Fibroblast of lung (primary cell): ENCODE data around the gene LMF1. TPM values are rescaled to one million over a fixed set of nuclear protein-coding genes. Genes with fewer than 3 reads are reported as not detected.

Experiments used
- DNase-seq, 2 donors: peaks; one replicate each; pipeline versions ENCODE4 v3.0.0 to v3.0.0-alpha.2; 2010; ENCODE audit warnings: low read depth in 2 of 2
- H2AFZ ChIP-seq: 2 replicates; pipeline ENCODE4 v1.5.1; 2012; ENCODE audit warnings: low read length, control low read depth, inconsistent platforms
- H3K27ac ChIP-seq: 2 replicates; pipeline ENCODE4 v1.5.1; 2011; ENCODE audit warnings: low read length, control low read depth; ENCODE audit not compliant: insufficient read depth
- H3K27me3 ChIP-seq: 2 replicates; pipeline ENCODE4 v1.5.1; 2011; ENCODE audit warnings: mild to moderate bottlenecking, low read length; ENCODE audit not compliant: control insufficient read depth, insufficient read depth
- H3K36me3 ChIP-seq: 2 replicates; pipeline ENCODE4 v1.5.1; 2011; ENCODE audit warnings: low read length; ENCODE audit not compliant: control insufficient read depth, insufficient read depth
- H3K4me1 ChIP-seq: 2 replicates; pipeline ENCODE4 v1.5.1; 2011; ENCODE audit warnings: low read length; ENCODE audit not compliant: control insufficient read depth, insufficient read depth; ENCODE audit errors: extremely low read depth
- H3K4me2 ChIP-seq: 2 replicates; pipeline ENCODE4 v1.5.1; 2011; ENCODE audit warnings: low read length, control low read depth; ENCODE audit not compliant: insufficient read depth; ENCODE audit errors: extremely low read depth
- H3K4me3 ChIP-seq, 4 experiments: fragments of 200-600 bp in 1 of 4; sonication (generic) in 1 of 4; replicated peaks in 1 of 4; 2 replicates each; pipeline ENCODE4 v1.5.1; 2011 to 2016; ENCODE audit warnings: low read length in 4 of 4, low read depth in 3 of 4, mild to moderate bottlenecking in 3 of 4, control low read depth in 2 of 4, inconsistent platforms in 1 of 4, mixed read lengths in 1 of 4; ENCODE audit not compliant: insufficient read depth in 1 of 4; ENCODE audit errors: control extremely low read depth in 1 of 4
- H3K79me2 ChIP-seq: 2 replicates; pipeline ENCODE4 v1.5.1; 2012; ENCODE audit warnings: mild to moderate bottlenecking, low read length, inconsistent platforms; ENCODE audit not compliant: control insufficient read depth, insufficient read depth
- H3K9ac ChIP-seq: 2 replicates; pipeline ENCODE4 v1.5.1; 2011; ENCODE audit warnings: mild to moderate bottlenecking, low read length, control low read depth; ENCODE audit not compliant: insufficient read depth
- H3K9me3 ChIP-seq: 2 replicates; pipeline ENCODE4 v1.5.1; 2012; ENCODE audit warnings: low read depth, low read length; ENCODE audit not compliant: control insufficient read depth, insufficient read depth
- H4K20me1 ChIP-seq: 2 replicates; pipeline ENCODE4 v1.5.1; 2011; ENCODE audit warnings: low read length; ENCODE audit not compliant: control insufficient read depth, insufficient read depth; ENCODE audit errors: extremely low read depth
- EZH2 ChIP-seq: IDR thresholded peaks from 2 replicates; pipeline ENCODE4 v1.5.1; 2012; ENCODE audit warnings: low read length, control low read depth, mild to moderate bottlenecking; ENCODE audit errors: missing control alignments
- polyA plus RNA-seq, 2 donors: library from polyadenylated mRNA; depleted of rRNA in 1 of 2; stranded (reverse) in 1 of 2; unstranded in 1 of 2; fragments of >200 nt; gene quantifications; 2 replicates each; pipeline ENCODE4 v1.2.1, GENCODE V29; 2011 to 2012; ENCODE audit warnings: missing spikeins in 1 of 2
- total RNA-seq: library from RNA; depleted of rRNA; stranded (reverse); fragments of >200 nt; gene quantifications from 2 replicates; pipeline ENCODE4 v1.2.1, GENCODE V29; 2014
- TF ChIP-seq, protein P1 (sequence below), 2 donors: IDR thresholded peaks in 1 of 2; conservative IDR thresholded peaks in 1 of 2; 1 replicate in 1 of 2; 2 replicates in 1 of 2; pipeline ENCODE4 v1.5.1; 2011 to 2012; ENCODE audit warnings: low read length in 2 of 2, control low read depth in 1 of 2, inconsistent platforms in 1 of 2, low read depth in 1 of 2, mild to moderate bottlenecking in 1 of 2

The LMF1 gene
- total and polyA plus RNA-seq, 2 donors (not counting 1 experiment from before 2014, with no cell fraction given) = 12.3 to 12.6 TPM

DNA sequence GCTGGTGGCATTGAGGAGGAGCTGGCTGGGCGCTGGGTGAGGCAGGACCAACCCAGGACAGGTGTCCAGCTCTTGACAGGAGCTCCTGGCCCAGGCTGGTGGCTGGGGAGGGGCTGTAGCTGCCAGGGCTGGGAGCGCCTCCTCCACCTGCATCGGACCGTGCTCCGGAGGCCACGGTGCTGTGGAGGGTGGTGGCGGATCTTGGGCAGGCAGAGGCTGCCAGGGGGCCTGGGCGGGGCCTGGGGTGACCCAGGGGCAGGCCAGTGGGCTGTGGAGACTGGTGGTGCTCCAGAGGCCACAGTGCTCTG is 42.8 kb upstream of the LMF1 start:
- Histone ChIP-seq H3K9ac (no peak overlapping the region), H3K79me2 (no peaks in the 10 kb centered on the region), H4K20me1 (no peaks in the 10 kb centered on the region), H3K4me1 (no peaks in the 10 kb centered on the region), H3K4me3 (no peak overlapping the region), H3K27ac (no peak overlapping the region), H3K27me3 (no peaks in the 10 kb centered on the region), H3K4me2 (no peak overlapping the region), H3K9me3 (no peaks in the 10 kb centered on the region), H3K36me3 (no peaks in the 10 kb centered on the region), H2AFZ (no peak overlapping the region)
- DNase-seq = no peak
- TF ChIP-seq, protein P1, sequence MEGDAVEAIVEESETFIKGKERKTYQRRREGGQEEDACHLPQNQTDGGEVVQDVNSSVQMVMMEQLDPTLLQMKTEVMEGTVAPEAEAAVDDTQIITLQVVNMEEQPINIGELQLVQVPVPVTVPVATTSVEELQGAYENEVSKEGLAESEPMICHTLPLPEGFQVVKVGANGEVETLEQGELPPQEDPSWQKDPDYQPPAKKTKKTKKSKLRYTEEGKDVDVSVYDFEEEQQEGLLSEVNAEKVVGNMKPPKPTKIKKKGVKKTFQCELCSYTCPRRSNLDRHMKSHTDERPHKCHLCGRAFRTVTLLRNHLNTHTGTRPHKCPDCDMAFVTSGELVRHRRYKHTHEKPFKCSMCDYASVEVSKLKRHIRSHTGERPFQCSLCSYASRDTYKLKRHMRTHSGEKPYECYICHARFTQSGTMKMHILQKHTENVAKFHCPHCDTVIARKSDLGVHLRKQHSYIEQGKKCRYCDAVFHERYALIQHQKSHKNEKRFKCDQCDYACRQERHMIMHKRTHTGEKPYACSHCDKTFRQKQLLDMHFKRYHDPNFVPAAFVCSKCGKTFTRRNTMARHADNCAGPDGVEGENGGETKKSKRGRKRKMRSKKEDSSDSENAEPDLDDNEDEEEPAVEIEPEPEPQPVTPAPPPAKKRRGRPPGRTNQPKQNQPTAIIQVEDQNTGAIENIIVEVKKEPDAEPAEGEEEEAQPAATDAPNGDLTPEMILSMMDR (conservative IDR thresholded peaks at IDR 0.05 in 1 of 2, IDR thresholded peaks at IDR 0.05 in 1 of 2; ENCODE audit: low read depth in 1 of 2, low read length in 2 of 2) = no peak
- TF ChIP-seq EZH2 = no peak

DNA sequence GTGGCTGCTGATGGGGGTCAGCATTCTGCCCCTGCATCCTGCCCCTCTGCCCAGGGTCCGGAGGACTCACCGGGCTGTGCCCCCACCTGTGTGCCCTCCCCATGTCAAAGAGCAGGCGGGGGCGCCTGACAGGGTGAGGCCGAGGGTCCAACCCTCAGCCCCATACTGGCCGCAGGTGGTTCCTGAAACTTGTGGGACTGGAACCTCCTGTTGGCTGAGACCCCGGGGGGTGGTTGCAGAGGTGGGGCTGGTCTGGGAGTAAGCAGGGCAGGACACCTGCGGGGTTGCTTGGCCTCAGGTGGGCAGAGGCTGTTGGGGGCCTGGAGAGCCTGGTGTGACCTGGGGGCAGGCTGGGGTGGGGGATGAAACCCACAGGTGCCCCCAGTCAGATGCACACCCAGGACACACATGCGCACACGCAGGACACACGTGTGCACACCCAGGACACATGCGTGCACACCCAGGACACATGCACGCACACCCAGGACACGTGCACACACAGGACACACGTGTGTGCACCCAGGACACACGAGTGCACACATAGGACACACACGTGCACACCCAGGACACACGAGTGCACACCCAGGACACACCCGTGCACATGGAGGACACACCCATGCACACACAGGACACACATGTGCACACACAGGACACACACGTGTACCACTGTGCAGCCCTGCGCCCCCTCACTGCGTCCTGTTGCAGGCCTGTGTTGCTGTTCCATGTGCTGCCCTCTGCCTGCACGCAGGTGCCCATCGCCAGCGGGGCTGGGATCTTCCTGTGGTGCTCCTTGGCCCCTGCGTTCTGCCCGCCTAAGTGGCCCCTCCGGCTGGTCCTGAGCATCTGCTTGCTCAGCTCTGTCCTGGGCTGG is 42.2 kb upstream of the LMF1 start:
- H3K36me3 ChIP-seq = no peaks in the 10 kb centered on the region
- H3K27ac ChIP-seq = no peak overlapping the region
- H3K79me2 ChIP-seq = no peaks in the 10 kb centered on the region
- H3K4me3 ChIP-seq = no peak overlapping the region
- H2AFZ ChIP-seq = no peak overlapping the region
- H3K27me3 ChIP-seq = no peaks in the 10 kb centered on the region
- DNase-seq = no peak
- no peaks in the 10 kb centered on the region for H3K4me1 ChIP-seq
- TF ChIP-seq, protein P1 (conservative IDR thresholded peaks at IDR 0.05 in 1 of 2, IDR thresholded peaks at IDR 0.05 in 1 of 2; ENCODE audit: low read depth in 1 of 2, low read length in 2 of 2) = no peak
- H3K4me2 ChIP-seq = no peak overlapping the region
- H3K9ac ChIP-seq = no peak overlapping the region
- no peaks in the 10 kb centered on the region for H3K9me3 ChIP-seq
- no peaks in the 10 kb centered on the region for H4K20me1 ChIP-seq

DNA sequence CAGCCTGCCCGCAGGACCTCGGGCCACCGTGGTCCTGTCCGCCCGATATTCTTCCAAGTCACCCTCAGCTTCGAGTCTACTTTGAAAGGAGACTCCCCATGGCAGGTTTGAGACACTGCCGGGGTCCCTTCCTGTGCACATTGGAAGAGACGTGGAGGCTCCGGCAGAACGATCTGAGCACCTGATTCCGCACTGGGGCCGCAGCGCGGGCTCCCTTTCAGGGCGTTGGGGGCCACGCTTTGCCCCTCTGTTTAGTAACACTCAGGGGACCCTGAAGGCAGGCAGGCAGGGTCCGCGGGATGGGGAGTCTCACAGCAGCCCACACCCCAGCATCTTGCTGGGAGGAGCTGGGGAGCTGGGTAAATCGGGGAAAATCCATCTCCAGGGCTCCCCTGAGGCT is 41.4 kb upstream of the LMF1 start:
- no peak overlapping the region for H3K9ac ChIP-seq
- no peak overlapping the region for H3K27ac ChIP-seq
- no peak overlapping the region for H3K4me2 ChIP-seq
- no peaks in the 10 kb centered on the region for H3K4me1 ChIP-seq
- TF ChIP-seq EZH2 = no peak
- no peaks in the 10 kb centered on the region for H3K27me3 ChIP-seq
- H3K79me2 ChIP-seq = no peaks in the 10 kb centered on the region
- no peak for DNase-seq
- no peaks in the 10 kb centered on the region for H3K9me3 ChIP-seq
- H2AFZ ChIP-seq = no peak overlapping the region
- H4K20me1 ChIP-seq = no peaks in the 10 kb centered on the region
- no peaks in the 10 kb centered on the region for H3K36me3 ChIP-seq
- H3K4me3 ChIP-seq = no peak overlapping the region
